OCI-LY3 (cell line): ENCODE data around the gene MSX2.

Experiments
- H2AFZ ChIP-seq: fragments of 200-600, 300-600 bp; shearing (Covaris generic); 2 replicates; pipeline ENCODE4 v1.6.0; 2014; ENCODE audit warnings: antibody characterized with exemption, low read depth, low read length
- H3K27ac ChIP-seq: fragments of 200-600, 300-600 bp; sonication (generic); 2 replicates; pipeline ENCODE4 v1.5.1; 2014; ENCODE audit warnings: mild to moderate bottlenecking, low read length, moderate library complexity, mixed read lengths
- H3K27me3 ChIP-seq: fragments of 200-600, 300-600 bp; sonication (generic); 2 replicates; pipeline ENCODE4 v1.6.1; 2014; ENCODE audit warnings: low read depth, low read length, mixed read lengths
- H3K36me3 ChIP-seq: fragments of 200-600, 300-600 bp; sonication (generic); replicated peaks from 2 replicates; pipeline ENCODE3; 2014; ENCODE audit warnings: low read depth, low read length, mixed read lengths
- H3K4me1 ChIP-seq: fragments of 300-600, 200-600 bp; sonication (generic); 2 replicates; pipeline ENCODE4 v1.6.1; 2014; ENCODE audit warnings: low read length, mixed read lengths
- H3K4me2 ChIP-seq: fragments of 200-600, 300-600 bp; sonication (generic); 2 replicates; pipeline ENCODE4 v1.6.1; 2014; ENCODE audit warnings: low read length, mixed read lengths
- H3K4me3 ChIP-seq: fragments of 300-600, 200-600 bp; sonication (generic); 2 replicates; pipeline ENCODE4 v1.5.1; 2014; ENCODE audit warnings: antibody characterized with exemption, mild to moderate bottlenecking, low read length, moderate library complexity
- H3K79me2 ChIP-seq: fragments of 300-600, 200-600 bp; shearing (Covaris generic); 2 replicates; pipeline ENCODE4 v1.6.1; 2014; ENCODE audit warnings: mild to moderate bottlenecking, low read length, mixed read lengths
- H3K9ac ChIP-seq: fragments of 300-600, 200-600 bp; shearing (Covaris generic); 2 replicates; pipeline ENCODE4 v1.6.0; 2014; ENCODE audit warnings: mild to moderate bottlenecking, low read length, moderate library complexity
- H3K9me3 ChIP-seq: fragments of 200-600, 300-600 bp; shearing (Covaris generic); 2 replicates; pipeline ENCODE4 v1.6.1; 2014; ENCODE audit warnings: low read length, mixed read lengths; ENCODE audit not compliant: insufficient read depth
- H4K20me1 ChIP-seq: fragments of 200-600, 300-600 bp; sonication (generic); 2 replicates; pipeline ENCODE4 v1.6.1; 2016; ENCODE audit warnings: low read length, mixed read lengths; ENCODE audit not compliant: insufficient read depth
- EZH2phosphoT487 ChIP-seq: fragments of 200-600 bp; shearing (Covaris generic); IDR thresholded peaks from 2 replicates; pipeline ENCODE4 v1.6.1; 2018; ENCODE audit warnings: antibody characterized with exemption, mixed run types, low read depth
- TF ChIP-seq, protein P1 (sequence below): fragments of 200-600, 300-600 bp; sonication (generic); IDR thresholded peaks from 2 replicates; pipeline ENCODE4 v1.5.1; 2014; ENCODE audit warnings: antibody characterized with exemption, low read length, low read depth

Gene MSX2

DNA sequence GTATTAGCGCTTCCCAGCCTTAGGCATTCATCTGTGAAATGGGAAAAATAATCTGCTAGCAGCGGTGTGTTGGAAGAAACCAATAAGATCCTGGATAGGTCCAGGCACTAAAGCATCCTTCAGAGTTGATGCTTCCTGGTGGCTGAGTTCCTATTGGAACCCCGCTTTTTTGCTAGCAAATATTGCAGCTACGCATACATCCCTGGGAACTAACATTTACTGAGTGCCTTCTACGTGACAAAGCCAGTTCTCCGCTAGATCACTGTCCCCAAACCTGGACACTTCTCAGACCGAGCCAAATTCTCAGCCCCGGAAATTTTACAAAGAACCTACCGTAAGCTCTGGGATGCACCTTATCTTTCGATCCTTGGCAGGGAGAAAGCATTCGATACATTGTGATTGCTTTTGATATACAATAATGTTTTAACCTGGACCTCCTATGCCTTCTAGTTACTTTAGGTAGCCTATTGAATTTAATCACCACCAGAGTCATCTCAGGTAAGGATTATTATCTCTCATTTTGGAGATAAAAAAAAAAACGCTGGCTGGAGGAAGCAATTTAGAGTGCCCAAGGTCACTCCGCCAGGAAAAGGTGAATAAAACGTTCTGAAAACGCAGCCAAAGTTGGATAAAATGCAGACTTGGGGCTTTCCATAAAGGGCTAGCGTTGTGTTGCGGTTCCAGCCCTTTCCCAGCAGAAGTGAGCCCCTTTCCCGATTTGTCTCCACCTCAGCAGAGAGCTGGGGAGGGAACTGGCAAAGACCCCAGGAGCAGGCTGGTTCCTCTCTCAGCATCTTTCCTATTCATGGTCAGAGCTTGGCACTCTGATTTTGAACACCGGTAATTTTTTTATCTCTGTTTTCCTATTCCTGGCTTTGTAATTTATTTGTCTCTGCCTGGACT, 2.6 kb upstream of the MSX2 start:
- H3K36me3 ChIP-seq, result no peaks in the 10 kb centered on the region
- no peaks in the 10 kb centered on the region for H4K20me1 ChIP-seq
- no peak overlapping the region for H3K4me2 ChIP-seq
- no peaks in the 10 kb centered on the region for H3K79me2 ChIP-seq
- no peak overlapping the region for H3K9ac ChIP-seq
- H2AFZ ChIP-seq, result no peak overlapping the region
- no peaks in the 10 kb centered on the region; the same call in 1 of the 2 replicates for H3K27me3 ChIP-seq
- no peak for TF ChIP-seq EZH2phosphoT487
- TF ChIP-seq, protein P1, sequence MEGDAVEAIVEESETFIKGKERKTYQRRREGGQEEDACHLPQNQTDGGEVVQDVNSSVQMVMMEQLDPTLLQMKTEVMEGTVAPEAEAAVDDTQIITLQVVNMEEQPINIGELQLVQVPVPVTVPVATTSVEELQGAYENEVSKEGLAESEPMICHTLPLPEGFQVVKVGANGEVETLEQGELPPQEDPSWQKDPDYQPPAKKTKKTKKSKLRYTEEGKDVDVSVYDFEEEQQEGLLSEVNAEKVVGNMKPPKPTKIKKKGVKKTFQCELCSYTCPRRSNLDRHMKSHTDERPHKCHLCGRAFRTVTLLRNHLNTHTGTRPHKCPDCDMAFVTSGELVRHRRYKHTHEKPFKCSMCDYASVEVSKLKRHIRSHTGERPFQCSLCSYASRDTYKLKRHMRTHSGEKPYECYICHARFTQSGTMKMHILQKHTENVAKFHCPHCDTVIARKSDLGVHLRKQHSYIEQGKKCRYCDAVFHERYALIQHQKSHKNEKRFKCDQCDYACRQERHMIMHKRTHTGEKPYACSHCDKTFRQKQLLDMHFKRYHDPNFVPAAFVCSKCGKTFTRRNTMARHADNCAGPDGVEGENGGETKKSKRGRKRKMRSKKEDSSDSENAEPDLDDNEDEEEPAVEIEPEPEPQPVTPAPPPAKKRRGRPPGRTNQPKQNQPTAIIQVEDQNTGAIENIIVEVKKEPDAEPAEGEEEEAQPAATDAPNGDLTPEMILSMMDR, result no peak
- no peak overlapping the region for H3K27ac ChIP-seq
- H3K4me1 ChIP-seq, result no peaks in the 10 kb centered on the region
- no peaks in the 10 kb centered on the region for H3K9me3 ChIP-seq
- no peak overlapping the region for H3K4me3 ChIP-seq

DNA sequence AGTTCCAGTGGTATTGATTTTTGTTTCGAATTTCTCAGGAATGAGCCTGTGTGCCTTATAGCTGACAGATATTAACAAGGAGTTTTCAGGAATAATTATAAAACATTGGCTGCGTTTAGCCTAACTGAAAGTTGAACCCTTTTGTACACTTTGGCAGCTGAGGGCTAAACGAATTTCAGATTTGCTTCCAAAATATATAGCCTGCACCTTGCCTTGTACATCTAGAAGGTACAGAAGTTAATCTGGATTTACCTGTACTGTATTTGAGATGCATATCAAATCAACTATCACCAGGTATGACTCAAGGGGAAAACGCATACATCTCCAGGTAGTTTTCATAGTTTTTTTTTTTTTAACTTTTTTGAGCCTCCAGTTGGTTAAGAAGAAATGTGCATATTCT, 1.9 kb upstream of the MSX2 start:
- H4K20me1 ChIP-seq, result no peaks in the 10 kb centered on the region
- no peaks in the 10 kb centered on the region for H3K79me2 ChIP-seq
- no peak overlapping the region for H3K9ac ChIP-seq
- H3K27me3 ChIP-seq, result no peaks in the 10 kb centered on the region; the same call in 1 of the 2 replicates
- no peak overlapping the region for H2AFZ ChIP-seq
- H3K4me3 ChIP-seq, result no peak overlapping the region
- H3K9me3 ChIP-seq, result no peaks in the 10 kb centered on the region
- TF ChIP-seq EZH2phosphoT487, result no peak
- TF ChIP-seq, protein P1, result no peak
- no peaks in the 10 kb centered on the region for H3K4me1 ChIP-seq
- no peak overlapping the region for H3K27ac ChIP-seq
- H3K36me3 ChIP-seq, result no peaks in the 10 kb centered on the region
- no peak overlapping the region for H3K4me2 ChIP-seq

DNA sequence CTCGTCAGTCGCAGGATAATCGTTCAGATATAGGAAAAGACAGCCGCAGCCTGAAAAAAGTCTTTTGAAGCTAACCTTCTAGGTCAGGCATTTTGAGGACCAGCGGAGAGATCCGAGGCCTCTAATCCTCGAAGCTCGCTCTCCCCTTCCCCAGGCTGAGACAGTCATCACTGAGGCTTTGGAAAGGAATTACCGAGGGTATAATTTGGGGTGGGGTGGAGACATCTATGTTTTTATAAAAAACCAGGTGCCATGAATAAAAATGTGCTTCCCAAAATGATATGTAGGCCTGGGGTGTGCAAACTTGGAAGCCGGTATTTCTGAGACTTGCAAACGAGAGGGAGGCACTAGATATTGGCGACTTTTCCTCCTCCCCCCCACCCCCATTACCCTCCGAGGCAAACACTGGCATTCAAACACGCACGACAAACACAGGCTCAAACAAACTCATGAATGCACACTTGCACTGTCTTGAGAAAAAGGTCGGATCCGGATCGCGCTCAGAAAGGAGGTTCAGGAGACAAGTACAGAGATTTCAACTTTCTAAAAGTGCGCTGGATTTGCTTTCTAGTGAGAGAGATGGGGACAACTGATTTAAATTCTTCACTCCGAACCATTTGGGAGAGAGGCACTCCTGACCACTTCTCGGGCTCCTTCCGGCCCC, 935 bp upstream of the MSX2 start:
- H3K4me3 ChIP-seq, result no peak overlapping the region
- H3K79me2 ChIP-seq, result no peaks in the 10 kb centered on the region
- H3K4me1 ChIP-seq, result no peaks in the 10 kb centered on the region
- no peaks in the 10 kb centered on the region for H3K27me3 ChIP-seq
- no peak overlapping the region for H2AFZ ChIP-seq
- no peaks in the 10 kb centered on the region for H4K20me1 ChIP-seq
- TF ChIP-seq, protein P1, result no peak
- TF ChIP-seq EZH2phosphoT487, result no peak
- no peaks in the 10 kb centered on the region for H3K36me3 ChIP-seq
- no peak overlapping the region for H3K4me2 ChIP-seq
- no peak overlapping the region for H3K9ac ChIP-seq
- no peak overlapping the region for H3K27ac ChIP-seq
- no peaks in the 10 kb centered on the region for H3K9me3 ChIP-seq

DNA sequence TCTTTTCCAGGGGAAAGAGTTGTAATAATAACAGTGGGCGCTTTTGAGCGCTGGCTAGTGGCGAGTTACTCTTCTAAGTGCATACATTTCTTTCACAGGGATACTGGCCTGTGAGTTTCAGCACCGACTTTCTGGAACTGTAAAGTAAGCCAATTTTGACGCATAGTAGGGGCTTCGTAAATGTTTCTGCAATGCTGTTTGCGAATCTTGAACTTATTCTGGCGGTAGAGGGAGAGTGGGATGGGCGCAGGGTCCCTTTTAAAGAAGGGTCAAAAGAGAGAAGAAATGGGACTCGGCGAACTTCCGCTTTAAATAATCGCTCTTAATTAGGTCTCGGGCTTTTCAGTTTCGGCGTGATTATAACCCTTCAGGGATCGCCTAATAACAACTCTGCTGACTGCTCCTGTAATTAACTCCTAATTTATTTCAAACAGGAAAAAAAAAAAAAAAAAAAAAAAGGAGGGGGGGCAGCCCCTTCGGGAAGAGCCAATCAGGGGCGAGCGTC, 351 bp upstream of the MSX2 start:
- H3K27ac ChIP-seq, result no peak overlapping the region
- no peak overlapping the region for H2AFZ ChIP-seq
- no peak for TF ChIP-seq EZH2phosphoT487
- TF ChIP-seq, protein P1, result no peak
- H3K9me3 ChIP-seq, result no peaks in the 10 kb centered on the region
- H3K36me3 ChIP-seq, result no peaks in the 10 kb centered on the region
- no peaks in the 10 kb centered on the region for H4K20me1 ChIP-seq
- H3K79me2 ChIP-seq, result no peaks in the 10 kb centered on the region
- no peak overlapping the region for H3K9ac ChIP-seq
- H3K4me1 ChIP-seq, result no peaks in the 10 kb centered on the region
- no peak overlapping the region for H3K4me3 ChIP-seq
- no peak overlapping the region for H3K4me2 ChIP-seq
- H3K27me3 ChIP-seq, result no peaks in the 10 kb centered on the region
